Panc1 (cell line): ENCODE data around the gene LRGUK. TPM values are rescaled to one million over a fixed set of nuclear protein-coding genes. Genes with fewer than 3 reads are reported as not detected.

Source experiments
- ATAC-seq: fragments of 200-7000 bp; cut with Tn5 transposase; 2 replicates; pipeline ENCODE4 v1.9.1; 2020; ENCODE audit warnings: mild to moderate bottlenecking, moderate library complexity
- BruUV-seq: library from RNA; stranded (reverse); fragments of 400-500 nt; replicated peaks from 2 replicates; lab custom pipeline; 2021; lab: Mats Ljungman, UMichigan
- CTCF ChIA-PET: fragments of 300-600 bp; sonication (Branson Sonifier 250); formaldehyde crosslinking; loops from one replicate; lab custom pipeline; 2022; ENCODE audit warnings: antibody characterized with exemption; lab: Charles Lee
- POLR2A ChIA-PET: fragments of 300-600 bp; sonication (Branson Sonifier 250); formaldehyde crosslinking; loops from one replicate; lab custom pipeline; 2022; ENCODE audit warnings: antibody characterized with exemption; lab: Charles Lee
- DNase-seq: peaks from one replicate; pipeline ENCODE4 v3.0.0-alpha.2; 2010; ENCODE audit warnings: low read depth, low spot score
- H3K27ac ChIP-seq: 2 replicates; pipeline ENCODE4 v1.5.1; 2011; ENCODE audit warnings: mild to moderate bottlenecking, low read length, inconsistent platforms
- H3K27me3 ChIP-seq: fragments of 200-500 bp; sonication (Bioruptor generic); 2 replicates; pipeline ENCODE4 v1.6.0; 2014; ENCODE audit warnings: low read length, inconsistent platforms; ENCODE audit not compliant: control insufficient read depth, insufficient read depth
- H3K36me3 ChIP-seq: fragments of 200-500 bp; sonication (Bioruptor generic); 2 replicates; pipeline ENCODE4 v1.5.1; 2014; ENCODE audit warnings: inconsistent platforms, mild to moderate bottlenecking, low read length, moderate library complexity; ENCODE audit not compliant: control insufficient read depth, insufficient read depth
- H3K4me1 ChIP-seq: 2 replicates; pipeline ENCODE4 v1.5.1; 2011; ENCODE audit warnings: inconsistent platforms, mild to moderate bottlenecking, low read length, moderate library complexity; ENCODE audit not compliant: control insufficient read depth, insufficient read depth
- H3K4me3 ChIP-seq, 2 experiments: 2 replicates each; pipeline ENCODE4 v1.5.1; 2011 to 2012; ENCODE audit warnings: low read depth in 2 of 2, low read length in 2 of 2, mild to moderate bottlenecking in 2 of 2, inconsistent platforms in 1 of 2, moderate library complexity in 1 of 2
- H3K9me3 ChIP-seq: fragments of 200-500 bp; sonication (Bioruptor generic); 2 replicates; pipeline ENCODE4 v1.5.1; 2014; ENCODE audit warnings: low read depth, mild to moderate bottlenecking, inconsistent platforms, low read length, moderate library complexity; ENCODE audit not compliant: control insufficient read depth, insufficient read depth
- CTCF ChIP-seq: fragments of 450-650 bp; IDR thresholded peaks from 2 replicates; pipeline ENCODE4 v1.5.1; 2017; ENCODE audit warnings: mild to moderate bottlenecking
- POLR2AphosphoS5 ChIP-seq: IDR thresholded peaks from 2 replicates; pipeline ENCODE4 v1.6.1; 2012; ENCODE audit warnings: mild to moderate bottlenecking, low read depth, low read length, moderate library complexity
- REST ChIP-seq, 2 experiments: IDR thresholded peaks; 2 replicates each; pipeline ENCODE4 v1.6.1; 2011 to 2012; ENCODE audit warnings: low read depth in 2 of 2, control low read depth in 1 of 2, low read length in 1 of 2, mild to moderate bottlenecking in 1 of 2, moderate library complexity in 1 of 2; ENCODE audit not compliant: insufficient read depth in 1 of 2
- SIN3A ChIP-seq: IDR thresholded peaks from 2 replicates; pipeline ENCODE4 v1.6.1; 2012; ENCODE audit warnings: low read depth, mild to moderate bottlenecking, low read length, moderate library complexity, borderline replicate concordance; ENCODE audit not compliant: insufficient read depth
- TCF7L2 ChIP-seq: IDR thresholded peaks from 2 replicates; pipeline ENCODE4 v1.6.1; 2011; ENCODE audit warnings: mild to moderate bottlenecking, low read depth, low read length, inconsistent platforms
- in situ Hi-C: cut with HindIII; loops from 2 replicates; pipeline ENCODE4 v1.10.0; 2016; ENCODE audit warnings: low sequenced_read_pairs, low pct_unique_long_range_greater_than_20kb
- intact Hi-C: fragments of 100-400 bp; cut with micrococcal nuclease; formaldehyde crosslinking; loops from one replicate; pipeline ENCODE4 v1.10.0; 2022; ENCODE audit not compliant: unreplicated experiment
- total RNA-seq: library from RNA; stranded (reverse); gene quantifications from one replicate; pipeline ENCODE4 v1.2.1, GENCODE V29; 2021; ENCODE audit not compliant: unreplicated experiment

Gene LRGUK
- total RNA-seq, 1 experiment from 2014 or later: 0.23 TPM

DNA sequence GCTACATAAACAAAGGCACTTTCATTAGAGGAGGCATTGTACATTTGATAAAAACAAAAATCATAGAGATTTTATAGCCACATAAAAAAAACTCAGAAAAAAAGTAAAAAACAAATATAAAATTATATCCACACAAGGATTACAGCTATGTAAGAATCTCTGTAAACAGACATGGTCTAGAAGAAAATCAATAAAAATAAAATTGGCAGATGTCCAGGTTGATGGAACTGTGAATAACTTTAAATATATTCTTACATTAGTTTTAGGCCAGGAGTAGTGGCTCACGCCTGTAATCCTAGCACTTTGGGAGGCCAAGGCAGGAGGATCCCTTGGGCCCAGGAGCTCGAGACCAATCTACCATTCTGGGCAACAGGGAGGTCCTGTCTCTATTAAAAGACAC is 170.3 kb downstream of the LRGUK start:
- no peak overlapping the region for H3K4me3 ChIP-seq
- ChIA-PET POLR2A (no interaction called here), CTCF (no interaction called here)
- in situ Hi-C loops (no loop called here), intact Hi-C loops (no loop called here)
- TF ChIP-seq POLR2AphosphoS5 (no peak), CTCF (no peak), TCF7L2 (no peak), REST (IDR thresholded peaks at IDR 0.05; ENCODE audit: insufficient read depth in 1 of 2, low read depth in 2 of 2, low read length in 1 of 2) (no peak), SIN3A (no peak)
- no peaks in the 10 kb centered on the region for H3K9me3 ChIP-seq
- H3K27ac ChIP-seq: no peak overlapping the region
- no peak for ATAC-seq
- no peaks in the 10 kb centered on the region for H3K27me3 ChIP-seq
- no peak for DNase-seq
- H3K4me1 ChIP-seq: no peaks in the 10 kb centered on the region
- BruUV-seq: no TSS peak
- H3K36me3 ChIP-seq: 0 out of 2 replicates have a peak, but pooled peaks cover 2% of the 10 kb centered on the region

DNA sequence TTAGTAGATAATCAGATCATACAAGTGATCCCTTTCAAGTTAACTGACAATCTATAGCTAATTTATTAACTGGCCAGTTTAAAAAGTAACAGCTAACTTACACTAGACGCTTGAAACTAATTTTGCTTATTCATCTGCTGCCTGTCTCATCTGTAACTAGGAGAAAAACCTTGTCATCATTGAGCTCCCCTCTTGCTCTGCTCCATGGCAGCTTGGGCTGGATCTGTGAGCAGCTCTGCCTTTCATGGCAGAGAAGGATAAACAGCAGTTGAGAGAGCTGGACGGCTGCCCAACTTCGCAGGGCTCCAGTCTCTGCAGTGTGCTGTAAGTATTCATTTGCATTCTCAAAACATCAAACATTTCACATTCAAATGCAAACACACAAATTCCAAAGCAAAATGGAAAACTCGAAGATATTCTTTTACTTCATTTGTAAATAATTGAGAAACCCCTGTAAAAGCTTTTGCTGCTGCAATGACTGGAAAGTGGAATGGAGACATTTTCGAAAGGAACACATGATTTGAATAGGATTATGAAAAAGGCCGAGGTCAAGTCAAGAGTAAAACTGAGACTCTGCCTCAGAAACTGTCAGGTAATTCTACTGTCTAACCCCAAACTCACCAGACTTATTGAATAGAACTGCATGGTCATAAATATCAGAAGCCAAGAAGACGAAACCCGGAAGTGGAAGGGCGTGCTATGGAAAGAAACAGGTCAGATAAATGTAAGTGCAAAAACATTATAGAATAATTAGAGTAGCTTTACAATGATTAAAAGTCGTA is 172.0 kb downstream of the LRGUK start:
- 0 out of 2 replicates have a peak, but pooled peaks cover 2% of the 10 kb centered on the region for H3K36me3 ChIP-seq
- no peak for TF ChIP-seq CTCF
- TF ChIP-seq SIN3A: no peak
- TF ChIP-seq TCF7L2: no peak
- TF ChIP-seq POLR2AphosphoS5: no peak
- no peak for TF ChIP-seq REST (IDR thresholded peaks at IDR 0.05; ENCODE audit: insufficient read depth in 1 of 2, low read depth in 2 of 2, low read length in 1 of 2)
- DNase-seq (no peak), ATAC-seq (no peak)
- H3K9me3 ChIP-seq: no peaks in the 10 kb centered on the region
- BruUV-seq: no TSS peak
- intact Hi-C loops (no loop called here), in situ Hi-C loops (no loop called here)
- POLR2A ChIA-PET: no interaction called here
- H3K4me1 ChIP-seq: no peaks in the 10 kb centered on the region
- CTCF ChIA-PET: no interaction called here
- no peak overlapping the region for H3K27ac ChIP-seq
- no peak overlapping the region for H3K4me3 ChIP-seq
- no peaks in the 10 kb centered on the region for H3K27me3 ChIP-seq
